ENCODE data around the gene LGI1. TPM values are rescaled to one million over a fixed set of nuclear protein-coding genes. Genes with fewer than 3 reads are reported as not detected.

LGI1 gene
- total RNA-seq, 1 experiment from 2014 or later, result 1.2 TPM

DNA sequence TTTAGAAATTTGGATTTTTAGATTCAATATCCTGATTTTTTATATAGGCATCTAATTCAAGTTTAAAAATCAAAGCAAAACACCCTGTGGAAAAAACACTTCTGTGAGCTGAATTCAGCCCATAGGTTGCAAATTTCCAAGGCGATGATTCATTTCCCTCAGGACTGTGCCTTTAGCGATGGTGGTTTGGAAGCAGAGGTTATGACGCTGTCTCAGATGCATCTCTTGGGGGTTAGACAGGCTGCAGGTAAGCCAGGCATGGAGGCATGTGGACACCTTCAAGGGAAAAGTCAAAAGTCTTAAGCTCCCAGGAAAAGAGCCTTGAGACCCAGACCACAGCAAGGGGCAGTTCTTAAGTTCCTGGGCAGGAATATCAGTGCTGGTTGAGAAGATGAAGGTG, 45.8 kb upstream of the LGI1 start:
- H3K14ac ChIP-seq (ENCODE audit: insufficient read depth, low read length), result no peak overlapping the region
- H3K27ac ChIP-seq (ENCODE audit: insufficient read length, low read depth, low read length), result no peak overlapping the region
- H3K4me2 ChIP-seq (ENCODE audit: insufficient read depth, insufficient read length, low read length), result no peak overlapping the region
- no peak for DNase-seq
- H4K91ac ChIP-seq (ENCODE audit: insufficient read length, low read depth, low read length), result no peak overlapping the region
- no peak overlapping the region for H2BK5ac ChIP-seq (ENCODE audit: insufficient read length, low read length)
- H3K27me3 ChIP-seq (ENCODE audit: insufficient read depth, low read length), result no peaks in the 10 kb centered on the region
- H3K9ac ChIP-seq (ENCODE audit: extremely low read depth, insufficient read length, low read length), result no peak overlapping the region
- Mint-ChIP-seq H3K27ac (no peak overlapping the region), H3K36me3 (ENCODE audit: insufficient read depth in 1 of 3, low read depth in 3 of 3) (no peaks in the 10 kb centered on the region), H3K4me3 (no peak overlapping the region), H3K27me3 (ENCODE audit: low read depth) (no peaks in the 10 kb centered on the region), H3K9me3 (no peaks in the 10 kb centered on the region; a peak in 1 of 5 replicates), H3K4me1 (peaks cover 6 to 8% of the 10 kb centered on the region in 2 experiments; a peak in 2 of 4 replicates)
- H2AK5ac ChIP-seq (ENCODE audit: insufficient read length, low read length), result no peak overlapping the region
- no peak overlapping the region for H3K56ac ChIP-seq (ENCODE audit: insufficient read length, low read depth, low read length)
- H3K23me2 ChIP-seq (ENCODE audit: insufficient read length, low read depth, low read length, poor library complexity, severe bottlenecking), result no peaks in the 10 kb centered on the region
- no peak overlapping the region for H3K4ac ChIP-seq (ENCODE audit: low read depth, low read length)
- no peak overlapping the region for H4K5ac ChIP-seq (ENCODE audit: insufficient read length, low read depth, low read length)
- H3K23ac ChIP-seq (ENCODE audit: insufficient read length, low read depth, low read length), result no peak overlapping the region
- no peak overlapping the region for H2BK20ac ChIP-seq (ENCODE audit: low read depth, low read length, poor library complexity, severe bottlenecking)
- H2BK120ac ChIP-seq (ENCODE audit: low read depth, low read length, poor library complexity, severe bottlenecking), result no peak overlapping the region
- H3K9me3 ChIP-seq (ENCODE audit: control insufficient read depth, low read depth, low read length), result no peaks in the 10 kb centered on the region
- H4K20me1 ChIP-seq (ENCODE audit: control insufficient read depth, insufficient read depth, insufficient read length), result no peaks in the 10 kb centered on the region
- no peak overlapping the region for H4K8ac ChIP-seq (replicated peaks; ENCODE audit: insufficient read length, low read depth, low read length)
- TF ChIP-seq, protein P1, sequence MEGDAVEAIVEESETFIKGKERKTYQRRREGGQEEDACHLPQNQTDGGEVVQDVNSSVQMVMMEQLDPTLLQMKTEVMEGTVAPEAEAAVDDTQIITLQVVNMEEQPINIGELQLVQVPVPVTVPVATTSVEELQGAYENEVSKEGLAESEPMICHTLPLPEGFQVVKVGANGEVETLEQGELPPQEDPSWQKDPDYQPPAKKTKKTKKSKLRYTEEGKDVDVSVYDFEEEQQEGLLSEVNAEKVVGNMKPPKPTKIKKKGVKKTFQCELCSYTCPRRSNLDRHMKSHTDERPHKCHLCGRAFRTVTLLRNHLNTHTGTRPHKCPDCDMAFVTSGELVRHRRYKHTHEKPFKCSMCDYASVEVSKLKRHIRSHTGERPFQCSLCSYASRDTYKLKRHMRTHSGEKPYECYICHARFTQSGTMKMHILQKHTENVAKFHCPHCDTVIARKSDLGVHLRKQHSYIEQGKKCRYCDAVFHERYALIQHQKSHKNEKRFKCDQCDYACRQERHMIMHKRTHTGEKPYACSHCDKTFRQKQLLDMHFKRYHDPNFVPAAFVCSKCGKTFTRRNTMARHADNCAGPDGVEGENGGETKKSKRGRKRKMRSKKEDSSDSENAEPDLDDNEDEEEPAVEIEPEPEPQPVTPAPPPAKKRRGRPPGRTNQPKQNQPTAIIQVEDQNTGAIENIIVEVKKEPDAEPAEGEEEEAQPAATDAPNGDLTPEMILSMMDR (conservative IDR thresholded peaks at IDR 0.05), result no peak
- no peak overlapping the region for H2BK15ac ChIP-seq (ENCODE audit: low read depth, low read length)
- no peaks in the 10 kb centered on the region for H3K79me1 ChIP-seq (ENCODE audit: insufficient read depth, low read depth, low read length, poor library complexity, severe bottlenecking)
- H3T11ph ChIP-seq (ENCODE audit: low read length), result no peak overlapping the region
- no peak overlapping the region for H2BK12ac ChIP-seq (ENCODE audit: insufficient read length, low read depth, low read length)
- no peaks in the 10 kb centered on the region for H3K79me2 ChIP-seq (ENCODE audit: insufficient read depth, low read length)
- no peak overlapping the region for H2AFZ ChIP-seq (ENCODE audit: low read length)
- H3K4me1 ChIP-seq (ENCODE audit: insufficient read depth, low read length), result no peaks in the 10 kb centered on the region
- no peak overlapping the region for H3K18ac ChIP-seq (ENCODE audit: insufficient read length, low read depth, low read length)
- no CpG with 5 or more reads among the region's 3 CpGs for WGBS (ENCODE audit: extremely low coverage, insufficient read length, low lambda C conversion rate)
